HG02885 (cell line): ENCODE data around the gene CAMTA1.

Experiments used
- ATAC-seq: cut with Tn5 transposase; IDR thresholded peaks from one replicate; pipeline ENCODE4 v1.9.1; 2021; ENCODE audit warnings: mild to moderate bottlenecking; ENCODE audit not compliant: unreplicated experiment, poor library complexity

CAMTA1 gene

GRCh38 chr1:7808253-7808844 is 1023.1 kb downstream of the CAMTA1 start:
- ATAC-seq = no peak

- ATAC-seq = no peak
These were observed 1024.5 kb downstream of the CAMTA1 start for GRCh38 chr1:7809742-7810141.

DNA sequence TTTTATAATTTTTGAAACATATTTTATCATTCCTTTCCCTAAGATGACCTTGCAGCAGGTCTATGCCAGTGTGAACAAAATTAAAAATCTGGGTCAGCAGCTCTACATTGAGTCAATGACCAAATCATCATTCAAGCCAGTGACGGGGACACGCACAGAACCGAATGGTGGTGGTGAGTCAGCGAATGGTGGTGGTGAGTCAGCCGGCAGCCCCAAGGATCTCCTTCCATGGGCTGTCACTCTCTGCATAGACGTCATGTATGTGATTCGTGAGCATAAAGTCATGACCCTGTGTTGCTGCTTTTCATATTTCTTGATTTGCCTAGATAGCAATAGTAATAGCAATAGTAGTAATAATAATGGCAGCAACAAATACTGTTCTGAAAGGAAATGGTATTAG is 1025.1 kb downstream of the CAMTA1 start:
- no peak for ATAC-seq

- ATAC-seq = no peak
These were observed 1026.2 kb downstream of the CAMTA1 start for GRCh38 chr1:7811476-7811875.

DNA sequence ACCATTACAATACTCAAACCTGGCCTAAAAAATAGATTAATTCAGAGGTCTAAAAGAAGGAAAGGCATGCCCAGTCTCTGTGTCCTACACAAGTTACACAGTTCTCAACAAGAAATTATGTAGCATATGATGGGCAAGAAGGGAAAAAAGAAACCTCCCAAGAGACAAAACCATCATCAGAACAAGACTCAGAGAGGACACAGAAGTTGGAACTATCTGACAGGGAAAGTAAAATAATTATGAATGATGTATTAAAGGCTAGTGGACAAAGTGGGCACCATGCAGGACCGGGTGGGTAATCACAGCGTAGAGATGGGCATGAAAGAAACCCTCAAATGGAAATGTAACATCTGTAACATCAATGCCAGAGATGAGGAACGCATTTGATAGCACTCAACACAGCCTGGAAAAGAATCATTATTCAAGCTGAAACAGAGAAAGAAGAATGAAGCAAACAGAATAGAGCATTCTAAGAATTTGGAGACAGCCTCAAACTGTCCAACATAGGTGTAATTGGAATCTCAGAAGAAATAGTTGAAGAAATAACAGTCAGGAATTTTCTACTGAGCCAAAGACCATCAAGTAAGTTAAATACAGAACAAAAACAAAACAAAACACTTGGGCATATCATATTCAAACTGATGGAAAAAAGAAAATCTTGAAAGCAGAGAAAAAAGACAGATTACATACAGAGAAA is 1028.6 kb downstream of the CAMTA1 start:
- ATAC-seq = no peak
